GM06990 (cell line): ENCODE measurements around the gene EP300.

Experiments
- DNase-seq: peaks from one replicate; pipeline ENCODE4 v3.0.0-alpha.2; 2011; ENCODE audit not compliant: insufficient read length; ENCODE audit errors: extremely low read depth
- H3K27me3 ChIP-seq: replicated peaks from 2 replicates; pipeline ENCODE4 v1.6.0; 2011; ENCODE audit warnings: low read length; ENCODE audit not compliant: control insufficient read depth, insufficient read depth
- H3K36me3 ChIP-seq: 2 replicates; pipeline ENCODE4 v1.5.1; 2011; ENCODE audit warnings: low read length; ENCODE audit not compliant: control insufficient read depth, insufficient read depth
- H3K4me3 ChIP-seq: replicated peaks from 2 replicates; pipeline ENCODE4 v1.5.1; 2011; ENCODE audit warnings: low read depth, mild to moderate bottlenecking, control low read depth, low read length
- TF ChIP-seq, protein P1 (sequence below): IDR thresholded peaks from 2 replicates; pipeline ENCODE4 v1.5.1; 2011; ENCODE audit warnings: low read length, control low read depth, mild to moderate bottlenecking, inconsistent platforms; ENCODE audit not compliant: insufficient read depth, poor library complexity, severe bottlenecking

EP300 gene

DNA sequence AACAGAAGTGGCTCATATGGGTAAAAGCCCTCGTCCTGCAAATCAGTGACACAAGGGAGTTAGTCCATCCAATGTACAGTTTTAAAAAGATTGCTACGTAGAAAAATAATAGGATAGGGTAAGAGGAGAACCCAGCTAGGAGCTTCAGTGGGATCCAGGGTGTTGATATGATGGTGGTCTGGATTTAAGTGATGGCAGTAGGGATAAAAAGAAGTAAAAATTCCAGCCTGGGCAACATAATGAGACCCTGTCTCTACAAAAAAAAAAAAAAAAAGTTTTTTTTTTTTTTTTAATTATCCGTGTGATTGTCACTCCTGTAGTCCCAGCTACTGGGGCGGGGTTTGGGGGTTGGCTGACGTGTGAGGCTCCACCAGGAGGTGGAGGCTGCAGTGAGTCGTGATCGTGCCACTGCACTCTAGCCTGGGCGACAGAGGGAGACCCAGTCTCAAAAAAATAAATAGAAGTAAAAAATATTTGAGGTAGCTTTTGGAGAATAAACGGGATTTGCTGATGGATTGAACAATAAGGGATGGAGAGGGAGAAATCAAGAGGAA lies 105.7 kb downstream of the EP300 start:
- H3K27me3 ChIP-seq = no peaks in the 10 kb centered on the region
- TF ChIP-seq, protein P1, sequence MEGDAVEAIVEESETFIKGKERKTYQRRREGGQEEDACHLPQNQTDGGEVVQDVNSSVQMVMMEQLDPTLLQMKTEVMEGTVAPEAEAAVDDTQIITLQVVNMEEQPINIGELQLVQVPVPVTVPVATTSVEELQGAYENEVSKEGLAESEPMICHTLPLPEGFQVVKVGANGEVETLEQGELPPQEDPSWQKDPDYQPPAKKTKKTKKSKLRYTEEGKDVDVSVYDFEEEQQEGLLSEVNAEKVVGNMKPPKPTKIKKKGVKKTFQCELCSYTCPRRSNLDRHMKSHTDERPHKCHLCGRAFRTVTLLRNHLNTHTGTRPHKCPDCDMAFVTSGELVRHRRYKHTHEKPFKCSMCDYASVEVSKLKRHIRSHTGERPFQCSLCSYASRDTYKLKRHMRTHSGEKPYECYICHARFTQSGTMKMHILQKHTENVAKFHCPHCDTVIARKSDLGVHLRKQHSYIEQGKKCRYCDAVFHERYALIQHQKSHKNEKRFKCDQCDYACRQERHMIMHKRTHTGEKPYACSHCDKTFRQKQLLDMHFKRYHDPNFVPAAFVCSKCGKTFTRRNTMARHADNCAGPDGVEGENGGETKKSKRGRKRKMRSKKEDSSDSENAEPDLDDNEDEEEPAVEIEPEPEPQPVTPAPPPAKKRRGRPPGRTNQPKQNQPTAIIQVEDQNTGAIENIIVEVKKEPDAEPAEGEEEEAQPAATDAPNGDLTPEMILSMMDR = peak; percentile 8
- peak overlapping the region; percentile 85 for H3K4me3 ChIP-seq
- no peaks in the 10 kb centered on the region for H3K36me3 ChIP-seq
- DNase-seq = no peak

GRCh38 chr22:41201141-41201540 lies 108.7 kb downstream of the EP300 start:
- H3K27me3 ChIP-seq = no peaks in the 10 kb centered on the region
- no peak overlapping the region for H3K4me3 ChIP-seq
- TF ChIP-seq, protein P1 = no peak
- no peaks in the 10 kb centered on the region for H3K36me3 ChIP-seq
- no peak for DNase-seq

- TF ChIP-seq, protein P1 = no peak
- Histone ChIP-seq H3K27me3 (no peaks in the 10 kb centered on the region), H3K4me3 (no peak overlapping the region), H3K36me3 (no peaks in the 10 kb centered on the region; the same call in 1 of the 2 replicates)
- no peak for DNase-seq
Observed at GRCh38 chr22:41203118-41203517, 110.7 kb downstream of the EP300 start.

DNA sequence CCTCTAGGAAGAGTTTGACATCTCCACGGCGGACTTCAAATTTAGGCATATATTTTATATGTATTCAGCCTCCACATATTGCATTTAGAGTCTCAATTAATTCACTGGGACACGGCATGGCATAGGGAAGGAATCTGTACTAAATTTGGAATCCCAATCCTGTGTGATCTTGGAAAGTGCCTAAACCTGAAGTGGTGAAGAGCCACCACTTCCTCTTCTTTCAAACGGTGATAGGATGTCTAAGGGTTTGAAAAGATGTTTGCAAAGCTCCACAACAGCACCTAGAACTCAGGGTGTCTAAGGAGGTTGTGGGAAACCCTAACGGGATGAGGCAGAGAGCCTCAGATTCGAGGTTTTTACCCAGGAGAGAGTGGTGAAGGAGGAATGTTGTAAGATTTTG lies 111.7 kb downstream of the EP300 start:
- TF ChIP-seq, protein P1 = no peak
- H3K27me3 ChIP-seq = no peaks in the 10 kb centered on the region
- DNase-seq = no peak
- H3K4me3 ChIP-seq = no peak overlapping the region
- no peaks in the 10 kb centered on the region; the same call in 1 of the 2 replicates for H3K36me3 ChIP-seq

DNA sequence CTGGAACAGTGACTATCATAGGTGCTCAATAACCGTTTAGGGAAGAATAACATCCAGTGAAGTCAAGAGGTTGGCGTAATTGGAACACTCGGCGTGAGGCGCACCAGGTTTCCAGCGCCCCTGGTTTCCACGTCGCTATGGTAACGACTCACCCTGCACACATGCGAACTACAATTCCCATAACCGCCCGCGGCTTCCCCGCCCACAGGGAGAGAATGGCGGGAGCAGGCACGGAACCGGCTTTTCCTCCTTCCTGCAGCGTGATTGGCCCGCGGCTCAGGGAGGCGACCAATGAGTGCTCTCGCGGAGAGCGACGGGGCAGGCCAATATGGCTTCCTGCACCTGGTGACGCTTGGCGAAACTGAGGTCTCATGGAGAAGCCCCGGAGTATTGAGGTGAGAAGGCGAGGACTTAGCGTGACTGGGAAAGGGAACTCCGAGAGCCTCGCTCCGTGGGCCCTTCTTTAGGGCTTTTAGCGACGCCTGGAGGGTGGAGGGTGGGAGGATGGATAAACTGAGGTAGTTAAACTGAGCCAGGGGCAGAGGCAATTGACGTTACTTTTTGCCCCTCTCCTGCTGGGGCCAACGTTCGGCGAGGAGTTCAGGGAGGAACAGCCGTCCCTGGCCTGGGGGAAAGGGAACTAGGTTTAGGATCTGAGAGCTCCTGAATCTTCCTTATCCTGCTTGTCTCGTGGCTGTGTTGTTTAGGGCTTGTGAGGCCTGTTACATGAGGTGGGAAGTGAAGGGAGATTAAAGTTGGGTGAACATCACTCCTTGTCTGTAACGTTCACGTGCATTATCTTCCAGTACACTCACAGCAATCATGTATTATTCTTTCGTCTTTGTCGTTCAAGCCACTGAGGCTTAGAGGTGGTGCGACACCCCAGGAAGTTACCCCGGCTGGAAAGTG lies 112.9 kb downstream of the EP300 start, which contains the start of gene L3MBTL2:
Gene L3MBTL2, plus strand, starts transcription at position 321 of the 909 bp plus-strand sequence. Its CDS starts 51 bp downstream, at position 372.
- TF ChIP-seq, protein P1 = no peak
- peak within 1 kb of the TSS; percentile 96 for H3K4me3 ChIP-seq
- no peaks in the 10 kb centered on the region for H3K27me3 ChIP-seq
- H3K36me3 ChIP-seq = peaks cover 3% of the 10 kb centered on the region
- DNase-seq = peak; percentile 95
